GM11168 (cell line): ENCODE data around the gene PGBD5.

Experiments
- in situ Hi-C: fragments of 300-500 bp; cut with MboI; formaldehyde crosslinking; loops from one replicate; pipeline ENCODE4 v1.12.0; 2022; ENCODE audit warnings: low sequenced_read_pairs; ENCODE audit not compliant: unreplicated experiment

PGBD5 gene

DNA sequence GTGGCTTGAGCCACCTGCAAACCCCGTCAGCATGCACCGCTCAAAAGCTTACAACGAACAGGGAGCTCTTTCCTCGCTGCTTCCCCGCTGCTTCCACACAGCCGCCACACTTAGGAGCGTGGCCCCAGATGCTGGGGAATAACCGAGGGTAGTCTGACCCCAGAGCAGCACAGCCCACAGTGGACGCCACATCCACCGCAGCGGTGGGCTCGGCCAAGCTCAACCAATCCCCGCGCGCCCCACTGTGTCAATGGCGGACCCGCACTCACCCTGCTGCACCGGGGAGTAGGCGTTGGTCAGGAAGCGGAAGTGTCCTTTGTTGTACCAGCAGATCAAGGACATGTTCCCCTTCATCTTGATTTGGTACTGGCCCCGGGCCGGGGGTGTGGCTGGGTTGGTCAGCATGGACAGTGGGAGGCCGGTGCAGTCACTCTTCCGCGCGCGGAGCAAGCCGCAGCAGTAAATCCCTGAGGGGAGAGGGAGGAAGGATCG lies 93.5 kb downstream of the PGBD5 start:
- in situ Hi-C loops = no loop called here

DNA sequence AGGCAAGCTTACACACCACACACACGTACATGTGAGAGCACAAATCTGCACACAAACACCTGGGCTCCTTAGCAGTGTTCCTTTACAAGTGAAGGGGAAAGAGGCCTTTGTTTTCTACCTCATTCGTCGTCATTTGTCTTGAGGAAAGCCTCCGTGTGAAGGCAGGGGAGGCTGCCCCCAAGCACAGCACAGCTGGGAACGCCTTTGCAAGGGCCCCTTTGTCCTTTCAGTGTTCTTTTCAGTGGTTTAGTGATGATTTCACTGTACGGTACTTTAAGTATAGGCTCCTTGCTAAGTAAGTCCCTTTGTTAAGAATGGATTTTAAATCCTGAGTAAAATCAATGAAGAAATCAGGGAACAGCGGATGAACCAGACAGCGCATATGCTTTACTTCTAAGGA lies 94.1 kb downstream of the PGBD5 start:
- in situ Hi-C loops = no loop called here

DNA sequence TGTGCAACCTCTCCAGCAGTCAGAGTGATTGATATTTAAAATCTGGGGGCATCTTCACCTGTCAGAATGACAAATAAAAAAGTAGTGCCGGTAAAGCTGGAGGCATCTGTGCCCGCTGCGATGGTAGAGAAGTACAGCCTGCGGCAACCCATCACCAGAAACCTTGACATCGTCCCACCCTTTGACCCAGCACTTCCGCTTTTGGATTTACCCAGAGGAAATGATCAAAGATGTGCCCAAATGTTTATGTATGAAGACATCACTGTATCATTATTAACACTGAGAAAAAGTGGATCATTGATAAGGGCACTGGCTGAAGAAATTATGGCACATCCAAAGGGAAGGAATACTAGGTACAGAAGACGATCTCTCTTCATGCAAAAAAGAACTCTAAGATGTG lies 96.0 kb downstream of the PGBD5 start:
- in situ Hi-C loops = no loop called here

DNA sequence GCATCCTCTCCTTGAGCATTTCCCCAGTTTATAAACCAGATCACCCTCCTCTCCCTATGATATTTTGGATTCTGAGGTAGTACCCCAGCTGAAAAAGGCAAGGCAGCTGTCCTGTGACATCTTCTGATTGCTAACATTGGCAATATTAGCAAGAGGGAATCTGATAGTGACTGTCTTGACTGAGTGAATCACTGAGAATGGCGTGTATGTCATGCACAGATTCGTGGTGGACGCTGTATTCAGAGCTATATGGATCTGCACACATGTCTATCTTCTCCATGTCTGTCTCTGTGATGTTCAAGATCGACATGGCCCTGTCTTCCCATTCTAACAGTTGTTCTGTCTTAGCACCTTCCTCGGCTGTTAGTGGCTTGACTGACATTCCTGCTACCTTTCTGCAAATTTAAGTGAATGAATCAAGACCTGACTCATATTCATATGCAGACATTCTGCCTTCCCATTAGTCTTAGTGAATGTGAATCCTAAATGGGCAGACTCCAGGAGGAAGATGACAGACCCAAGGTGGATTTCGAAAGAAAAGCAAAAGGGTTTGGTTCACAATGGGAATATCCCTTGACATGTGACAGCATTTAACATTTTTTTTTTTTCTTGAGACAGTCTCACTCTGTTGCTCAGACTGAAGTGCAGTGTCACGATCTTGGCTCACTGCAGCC lies 97.7 kb downstream of the PGBD5 start:
- in situ Hi-C loops = no loop called here

DNA sequence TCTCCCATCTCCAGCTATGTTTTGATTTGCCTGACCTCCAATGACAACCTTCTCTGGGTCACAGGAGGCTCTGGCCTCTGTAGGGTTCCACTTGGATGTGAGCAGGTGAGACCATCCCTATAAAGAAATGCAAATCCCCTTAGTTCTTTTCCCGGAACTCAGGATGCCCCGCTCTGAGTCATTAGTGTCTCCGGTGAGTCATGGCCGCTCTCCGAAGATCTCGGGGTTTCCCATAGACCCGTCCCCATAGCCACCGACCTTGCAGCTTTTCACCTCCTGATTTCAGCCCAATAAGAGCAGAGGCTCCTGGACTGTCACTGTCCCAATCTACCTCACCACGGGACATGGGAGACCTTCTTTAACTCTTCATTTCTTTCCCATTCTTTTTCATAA lies 98.2 kb downstream of the PGBD5 start:
- in situ Hi-C loops = no loop called here

DNA sequence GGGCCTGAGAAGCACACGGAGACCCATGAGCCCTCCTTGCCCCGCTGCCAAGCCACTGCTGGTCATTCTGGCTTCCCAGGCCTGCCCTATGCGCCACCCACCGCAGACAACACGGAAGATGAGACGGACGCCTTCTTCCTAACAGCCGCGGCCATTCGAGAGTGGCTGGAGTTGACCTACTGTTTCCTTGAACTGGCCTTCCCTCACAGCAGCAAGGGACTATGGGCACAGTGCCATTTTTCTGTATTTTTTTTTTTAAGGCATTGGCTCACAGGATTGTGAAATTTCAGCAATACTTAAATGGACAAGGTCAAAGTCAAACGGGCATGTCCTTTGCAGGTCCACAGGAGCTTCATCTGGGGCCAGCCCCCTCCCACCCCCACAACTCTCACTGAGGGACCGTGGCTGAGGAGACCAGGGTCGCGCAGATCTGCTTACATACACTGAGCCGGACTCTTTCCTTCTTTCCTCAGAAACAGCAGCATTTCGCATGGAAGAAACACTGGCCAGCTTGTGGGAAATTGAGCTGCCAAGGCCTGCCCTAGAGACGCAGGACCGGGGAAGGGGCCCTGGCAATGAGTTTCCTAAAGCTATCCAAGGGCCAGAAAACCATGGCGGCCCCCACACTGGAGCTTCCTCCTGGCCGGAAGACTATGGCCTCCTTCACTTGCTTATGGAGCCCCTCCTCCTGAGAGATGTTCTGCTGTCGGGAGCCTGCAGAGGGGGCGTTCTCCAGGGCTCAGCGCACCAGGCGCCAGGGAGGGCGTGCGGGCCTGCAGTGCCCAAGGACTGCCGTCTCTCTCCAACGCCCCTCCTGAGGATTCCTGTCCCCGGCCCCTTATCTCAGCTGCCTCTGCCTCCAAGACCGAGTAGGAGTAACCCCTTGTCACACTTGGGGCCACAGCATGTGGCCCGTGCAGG lies 98.9 kb downstream of the PGBD5 start:
- in situ Hi-C loops = no loop called here

DNA sequence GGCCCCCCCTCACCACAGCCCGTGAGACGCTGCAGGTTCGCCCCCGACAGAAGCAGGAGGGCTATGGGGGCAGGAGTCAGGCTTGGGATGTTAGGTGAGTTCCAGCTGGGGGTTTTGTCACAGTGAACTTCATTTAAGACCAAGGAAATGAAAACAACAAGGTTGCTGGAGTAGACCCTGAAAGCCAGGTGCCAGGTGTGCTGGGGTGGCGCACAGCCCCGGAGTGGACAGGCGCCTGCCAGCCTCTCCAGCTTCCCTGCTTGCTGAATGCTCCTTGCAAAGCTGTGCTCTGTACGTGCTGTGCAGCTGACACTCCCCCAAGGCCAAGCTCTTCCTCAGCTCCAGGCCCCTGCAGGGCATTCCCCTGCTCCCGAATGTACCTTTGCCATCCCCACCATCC lies 102.4 kb downstream of the PGBD5 start:
- in situ Hi-C loops = loop anchor here (25.0 kb wide), 1 partner anchor 661 kb away; no protein-coding TSS in a partner anchor

DNA sequence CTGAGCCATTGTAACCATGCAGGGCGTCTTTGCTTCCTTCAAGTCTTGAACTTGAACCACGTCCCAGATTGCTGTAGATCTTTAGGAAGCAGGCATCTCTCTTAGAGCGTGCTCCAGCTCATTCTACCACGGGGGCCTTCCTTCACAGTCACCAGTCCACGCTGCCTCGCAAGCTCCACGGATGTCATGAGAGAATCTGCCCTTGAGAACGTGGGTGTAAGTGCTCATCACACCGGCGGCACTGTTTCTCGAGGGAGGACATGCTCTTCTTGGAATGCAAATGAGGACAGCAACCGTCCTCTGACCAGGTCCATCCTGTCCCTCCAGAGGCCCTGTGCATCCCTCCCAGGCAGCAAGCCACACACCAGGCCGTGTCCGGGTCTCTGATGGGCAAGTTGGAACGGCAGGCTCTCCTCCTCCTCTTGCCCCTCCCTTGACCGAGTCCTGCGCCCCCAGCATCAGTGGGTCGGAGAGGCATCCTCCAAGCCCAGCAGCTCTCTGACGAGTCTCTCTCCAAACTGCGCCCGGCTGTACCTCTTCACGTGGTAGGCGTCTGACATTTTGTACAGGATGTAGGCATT lies 103.1 kb downstream of the PGBD5 start:
- in situ Hi-C loops = loop anchor here (25.0 kb wide), 1 partner anchor 661 kb away; no protein-coding TSS in a partner anchor

DNA sequence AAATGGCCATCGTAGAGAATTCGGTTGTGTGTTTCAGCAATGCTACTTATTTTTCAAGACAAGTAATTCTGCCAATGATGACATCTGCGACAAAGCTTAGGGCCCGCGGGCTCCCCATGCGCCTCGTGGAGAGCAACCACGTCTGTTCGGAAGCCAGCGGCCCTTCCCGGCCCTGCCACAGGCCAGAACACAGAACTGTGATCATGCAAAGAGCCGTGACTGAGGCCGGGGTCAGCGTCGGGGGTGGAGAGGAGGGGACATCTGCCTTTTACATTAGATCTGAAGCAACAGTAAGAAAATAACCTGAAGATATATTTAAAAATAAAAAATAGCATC lies 103.7 kb downstream of the PGBD5 start:
- in situ Hi-C loops = loop anchor here (25.0 kb wide), 1 partner anchor 660 kb away; no protein-coding TSS in a partner anchor

DNA sequence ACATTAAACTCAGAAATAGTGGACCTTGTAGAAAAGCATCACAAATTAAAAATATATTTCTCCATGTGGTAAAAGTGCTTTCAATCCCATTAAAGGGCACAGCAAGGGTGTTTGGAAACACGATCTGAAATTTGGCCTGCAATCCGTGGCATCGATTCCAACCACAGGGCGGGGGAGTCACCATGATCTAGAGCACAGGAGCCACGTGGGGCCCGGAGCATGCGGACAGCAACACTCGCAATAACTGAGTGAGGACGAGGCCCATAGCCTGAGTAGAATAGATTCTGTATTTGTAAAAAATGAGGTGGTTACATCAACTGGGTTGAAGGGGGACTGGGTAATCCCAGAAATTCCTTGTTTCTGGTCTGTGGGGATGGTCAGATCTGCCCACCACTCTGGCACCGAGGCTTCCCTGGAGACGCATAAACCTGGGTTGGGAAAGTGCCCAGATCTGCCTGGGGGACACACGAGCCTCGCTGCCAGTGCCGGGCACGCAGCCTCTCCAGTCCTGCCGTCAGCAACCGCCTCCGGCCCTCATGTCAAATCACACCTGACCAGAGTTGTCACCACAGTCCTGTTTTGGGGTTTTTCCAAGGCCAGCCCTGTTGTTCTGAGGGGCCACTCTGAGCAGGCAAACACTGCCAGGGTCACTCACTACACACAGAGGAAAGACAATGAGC lies 104.3 kb downstream of the PGBD5 start:
- in situ Hi-C loops = loop anchor here (25.0 kb wide), 1 partner anchor 660 kb away; no protein-coding TSS in a partner anchor

DNA sequence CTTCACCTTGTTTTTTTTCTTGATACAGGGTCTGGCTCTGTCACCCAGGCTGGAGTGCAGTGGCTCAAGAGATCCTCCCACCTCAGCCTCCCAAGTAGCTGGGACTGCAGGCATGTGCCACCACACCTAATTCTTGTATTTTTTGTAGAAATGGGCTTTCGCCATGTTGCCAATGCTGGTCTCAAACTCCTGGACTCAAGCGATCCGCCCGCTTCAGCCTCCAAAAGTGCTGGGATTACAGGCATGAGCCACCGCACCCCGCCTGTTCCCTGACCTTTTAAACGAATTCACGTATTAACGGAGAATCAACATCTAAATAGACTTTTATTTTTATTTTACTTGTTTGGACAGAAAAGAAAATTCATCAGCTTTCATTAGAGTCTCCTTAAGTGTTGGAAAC lies 104.8 kb downstream of the PGBD5 start:
- in situ Hi-C loops = loop anchor here (25.0 kb wide), 1 partner anchor 659 kb away; no protein-coding TSS in a partner anchor

DNA sequence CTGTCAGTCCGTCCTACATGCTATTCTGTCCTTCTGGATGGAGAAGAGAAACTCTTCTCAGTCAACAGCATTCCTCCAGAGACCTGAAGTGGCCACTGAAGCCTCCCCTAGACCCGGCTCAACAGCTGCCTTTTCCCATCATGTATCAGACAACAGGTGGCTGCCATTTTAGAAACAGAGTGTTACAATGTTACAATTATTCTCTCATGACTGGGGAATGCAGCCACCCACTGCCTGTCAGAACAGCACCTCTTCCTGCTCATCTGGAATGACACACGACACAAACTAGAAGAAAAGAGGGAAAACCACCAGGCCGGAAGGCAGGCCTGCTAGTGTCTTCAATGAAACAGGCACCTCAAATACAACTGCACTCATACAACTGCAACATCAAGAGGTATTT lies 105.3 kb downstream of the PGBD5 start:
- in situ Hi-C loops = loop anchor here (25.0 kb wide), 1 partner anchor 659 kb away; no protein-coding TSS in a partner anchor

DNA sequence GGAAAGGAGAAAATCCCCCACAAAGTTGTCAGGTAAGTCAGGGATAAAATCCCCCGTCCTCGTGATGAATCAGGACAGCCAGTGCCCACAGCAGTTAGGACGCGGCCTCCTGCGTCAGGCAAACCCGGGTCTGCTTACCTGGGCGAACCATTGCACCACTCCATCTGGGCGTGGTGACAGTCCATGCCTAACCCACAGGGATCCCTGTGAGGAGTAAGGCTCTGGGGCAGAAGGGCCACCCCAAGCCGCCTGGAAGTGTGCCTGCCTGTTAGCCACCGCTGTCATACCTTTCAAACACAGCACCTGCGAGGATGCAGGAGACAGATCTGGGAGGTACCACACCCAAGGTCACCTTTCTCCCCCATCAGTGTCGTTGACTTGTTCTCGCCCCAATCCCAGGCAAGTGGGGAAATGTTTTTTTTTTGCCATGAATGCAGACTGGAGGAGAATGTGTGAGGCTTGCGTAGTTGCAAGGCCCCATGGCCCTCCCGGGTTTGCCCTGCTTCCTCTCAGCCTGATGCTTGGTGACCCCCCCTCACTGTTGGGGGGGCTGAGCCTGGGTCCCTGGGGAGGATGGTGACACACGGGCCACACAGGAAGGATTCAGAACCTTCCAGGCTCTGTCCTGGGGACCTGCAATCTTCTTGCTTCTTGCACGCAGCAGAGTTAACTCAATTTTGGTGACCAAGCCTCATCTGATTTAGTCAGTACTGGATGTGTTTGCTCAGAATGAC lies 107.0 kb downstream of the PGBD5 start:
- in situ Hi-C loops = loop anchor here (25.0 kb wide), 1 partner anchor 657 kb away; no protein-coding TSS in a partner anchor

DNA sequence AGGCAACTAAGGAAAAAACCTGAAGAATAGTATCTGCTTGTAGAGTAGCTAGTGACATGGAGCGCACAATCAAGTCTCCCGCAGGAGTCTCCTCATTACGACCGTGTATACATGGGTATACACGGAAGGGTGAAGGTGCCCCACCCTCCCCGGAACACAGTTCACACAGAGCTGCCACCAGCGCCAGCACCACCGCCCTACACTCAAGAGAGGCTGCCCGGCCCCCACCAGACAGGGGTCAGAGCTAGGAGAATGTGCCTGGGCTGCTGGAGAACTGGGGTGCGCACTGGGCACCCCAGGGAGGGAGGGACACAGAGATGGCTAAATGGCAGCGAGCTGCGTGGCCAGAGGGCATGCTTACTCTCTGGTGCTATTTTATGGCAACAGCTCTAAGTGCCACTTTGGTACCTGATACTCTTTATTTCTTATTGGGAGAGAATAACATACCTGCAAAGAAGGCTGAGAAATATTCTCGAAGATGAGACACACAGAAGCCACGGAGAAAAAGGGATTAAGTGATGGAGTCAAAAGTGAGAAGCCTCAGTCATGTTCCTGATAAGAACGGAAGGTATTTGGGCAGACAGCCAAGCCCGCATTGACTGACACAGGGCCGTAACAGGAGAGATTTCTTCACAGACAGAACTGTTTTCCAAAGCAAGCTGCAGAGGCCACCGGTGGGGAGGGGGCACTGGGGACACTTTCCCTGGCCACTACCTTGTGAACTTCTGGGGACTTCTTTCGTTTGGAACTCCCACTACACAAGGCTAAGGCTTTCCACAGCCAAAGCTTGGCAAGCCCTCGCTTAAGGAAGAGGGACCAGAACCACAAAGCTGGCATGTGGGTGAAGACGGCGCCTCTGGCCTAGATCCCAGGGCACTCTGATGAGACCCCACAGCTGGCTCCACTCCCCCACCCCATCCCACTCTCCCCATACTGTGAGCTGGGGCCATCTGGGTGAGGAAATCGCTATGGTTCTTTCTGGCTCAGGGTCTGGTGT lies 108.0 kb downstream of the PGBD5 start:
- in situ Hi-C loops = loop anchor here (25.0 kb wide), 1 partner anchor 656 kb away; no protein-coding TSS in a partner anchor

DNA sequence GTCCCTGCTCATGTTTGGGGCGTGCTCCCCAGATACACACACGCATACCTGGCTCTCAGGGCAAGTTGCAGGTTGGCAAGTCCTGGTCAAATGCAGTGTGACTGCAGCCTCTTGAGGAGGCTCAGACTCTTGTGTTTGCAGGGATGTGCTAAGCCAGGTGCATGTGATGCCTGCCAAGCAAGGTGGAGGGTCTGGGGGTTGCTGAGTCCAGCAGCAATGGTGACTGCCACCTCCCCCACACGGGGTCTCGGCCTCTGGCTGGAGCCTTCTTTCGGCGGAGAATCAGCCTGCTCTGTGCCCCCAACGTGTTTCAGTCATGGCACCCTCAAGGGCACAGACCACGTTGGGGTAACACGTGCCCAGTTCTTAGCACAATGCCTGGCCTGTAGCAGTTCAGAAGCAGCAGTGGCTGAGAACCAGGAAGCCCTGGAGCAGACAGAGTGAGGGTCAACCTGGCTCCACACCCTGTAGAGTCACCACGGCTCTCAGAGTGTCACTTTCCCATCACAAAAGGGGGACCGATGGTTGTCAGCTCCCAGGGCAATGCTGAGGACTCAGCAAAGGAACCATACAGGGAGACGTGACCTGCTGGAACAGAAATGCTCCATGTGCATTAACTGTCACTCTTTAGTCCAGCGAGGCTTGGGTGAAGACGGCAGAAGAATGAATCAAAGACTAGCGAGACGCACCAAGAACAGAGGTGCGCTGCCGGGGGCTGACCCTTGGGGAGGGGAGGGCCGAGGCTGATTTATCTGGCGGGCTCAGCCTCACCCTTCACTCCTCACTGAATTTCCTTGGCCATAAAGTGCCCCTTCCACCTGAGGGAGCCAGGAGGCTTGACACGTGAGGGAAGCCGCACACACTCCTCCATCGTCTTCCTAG lies 109.0 kb downstream of the PGBD5 start:
- in situ Hi-C loops = loop anchor here (25.0 kb wide), 1 partner anchor 655 kb away; no protein-coding TSS in a partner anchor

DNA sequence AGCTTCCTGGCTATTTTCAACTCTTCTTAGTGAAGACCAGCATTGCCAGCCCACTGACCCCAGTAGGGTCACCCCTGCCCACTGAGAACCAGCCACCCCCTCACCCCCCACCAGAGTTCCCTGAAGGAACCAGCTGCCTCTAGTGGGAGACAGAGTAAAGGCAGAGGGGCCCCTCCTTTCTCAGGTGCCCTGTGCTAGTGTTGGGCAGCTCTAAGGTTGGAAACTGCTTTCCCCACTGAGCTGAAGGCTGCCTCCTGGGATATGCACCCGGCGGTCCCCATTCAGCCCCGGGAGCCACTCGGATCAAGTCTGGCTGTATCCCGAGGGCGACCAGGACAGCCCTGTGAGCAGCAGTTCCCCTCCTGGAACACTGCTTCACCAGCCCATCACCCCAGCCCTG lies 111.0 kb downstream of the PGBD5 start:
- in situ Hi-C loops = loop anchor here (25.0 kb wide), 1 partner anchor 653 kb away; no protein-coding TSS in a partner anchor

DNA sequence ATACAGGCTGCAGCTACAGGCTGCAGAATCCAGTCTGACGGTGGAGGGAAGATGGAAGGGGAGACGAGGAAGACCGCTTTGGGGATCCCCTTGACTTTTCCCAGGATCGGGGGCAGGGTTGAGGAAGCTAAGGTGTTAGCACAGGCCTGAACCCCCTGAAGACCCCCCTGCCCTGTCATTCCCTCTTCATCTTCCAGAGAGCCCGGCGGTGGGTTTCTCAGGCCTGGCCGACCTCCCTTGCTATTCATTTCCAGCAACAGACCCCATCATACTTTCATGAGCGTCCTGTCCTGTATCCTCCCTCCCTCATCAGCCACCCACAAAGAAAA lies 112.0 kb downstream of the PGBD5 start:
- in situ Hi-C loops = loop anchor here (25.0 kb wide), 1 partner anchor 652 kb away; no protein-coding TSS in a partner anchor
